ENCODE data around the gene ATOSB. TPM values are rescaled to one million over a fixed set of nuclear protein-coding genes. Genes with fewer than 3 reads are reported as not detected.
A peak's percentile ranks its signal among the peaks of the same experiment; 100 is the strongest.

ATOSB gene
- polyA plus RNA-seq, 2 donors, result 19.6 to 20.9 TPM

DNA sequence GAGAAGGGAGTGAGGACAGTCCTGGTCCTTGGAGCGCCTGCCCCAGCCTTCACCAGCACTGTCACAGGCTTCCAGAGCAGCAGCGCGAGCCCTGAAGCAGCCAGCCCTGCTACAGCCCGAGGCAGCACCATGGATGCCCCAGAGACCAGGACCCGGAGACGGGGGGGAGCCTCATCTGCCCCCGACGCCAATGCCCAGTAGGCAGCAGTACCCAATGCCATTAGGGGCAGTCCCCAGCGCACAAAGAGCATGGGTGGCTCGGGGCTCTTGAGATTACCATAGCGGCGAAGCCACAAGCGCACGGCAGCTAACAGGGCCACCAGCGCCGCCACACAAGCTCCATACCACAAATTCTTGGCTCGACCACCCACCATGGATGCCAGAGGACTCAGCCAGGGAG lies 24.1 kb downstream of the ATOSB start:
- Histone ChIP-seq H3K9me3 (ENCODE audit: control insufficient read depth in 2 of 2, insufficient read depth in 1 of 2, low read depth in 1 of 2, low read length in 1 of 2) (no peaks in the 10 kb centered on the region), H3K27ac (ENCODE audit: low read depth in 2 of 2, low read length in 1 of 2) (no peak overlapping the region), H3K4me3 (ENCODE audit: low read depth in 1 of 2, low read length in 2 of 2) (no peak overlapping the region), H3K27me3 (ENCODE audit: control insufficient read depth in 1 of 2, insufficient read depth in 2 of 2, low read length in 2 of 2) (no peaks in the 10 kb centered on the region), H3K36me3 (ENCODE audit: control insufficient read depth in 2 of 2, insufficient read depth in 2 of 2, low read length in 1 of 2) (peaks cover 14 to 39% of the 10 kb centered on the region in 2 donors), H3K4me1 (ENCODE audit: control insufficient read depth in 2 of 2, insufficient read depth in 2 of 2, low read length in 1 of 2) (peaks cover 0 to 3% of the 10 kb centered on the region in 2 donors)
- 94 to 95% methylated on average over 17 of the region's 17 CpGs for WGBS, 2 donors

DNA sequence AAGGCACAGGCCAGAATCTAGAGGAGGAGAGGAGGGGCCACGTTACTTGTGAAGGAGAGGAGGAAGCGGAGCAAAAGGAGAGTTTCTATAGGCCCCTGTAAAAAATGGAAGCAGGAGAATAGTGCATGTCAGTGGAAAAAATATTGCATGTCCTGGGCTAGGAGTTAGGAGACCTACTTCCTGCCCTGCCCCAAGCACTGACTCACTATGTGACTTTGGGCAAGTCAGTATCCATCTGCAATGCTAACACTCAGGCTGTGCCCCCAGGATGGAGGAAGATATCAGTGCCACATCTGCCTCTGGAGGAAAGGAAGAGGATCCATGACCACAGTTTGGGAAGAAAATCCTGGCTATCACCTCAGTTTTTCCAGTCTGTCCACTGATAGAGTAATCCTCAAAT lies 26.2 kb downstream of the ATOSB start:
- Histone ChIP-seq H3K27me3 (ENCODE audit: control insufficient read depth in 1 of 2, insufficient read depth in 2 of 2, low read length in 2 of 2) (no peaks in the 10 kb centered on the region), H3K36me3 (ENCODE audit: control insufficient read depth in 2 of 2, insufficient read depth in 2 of 2, low read length in 1 of 2) (peaks cover 14 to 39% of the 10 kb centered on the region in 2 donors), H3K27ac (ENCODE audit: low read depth in 2 of 2, low read length in 1 of 2) (no peak overlapping the region), H3K4me3 (ENCODE audit: low read depth in 1 of 2, low read length in 2 of 2) (no peak overlapping the region), H3K4me1 (ENCODE audit: control insufficient read depth in 2 of 2, insufficient read depth in 2 of 2, low read length in 1 of 2) (no peaks in the 10 kb centered on the region), H3K9me3 (ENCODE audit: control insufficient read depth in 2 of 2, insufficient read depth in 1 of 2, low read depth in 1 of 2, low read length in 1 of 2) (no peaks in the 10 kb centered on the region)
- 95 to 96% methylated on average over 2 of the region's 2 CpGs for WGBS, 2 donors

DNA sequence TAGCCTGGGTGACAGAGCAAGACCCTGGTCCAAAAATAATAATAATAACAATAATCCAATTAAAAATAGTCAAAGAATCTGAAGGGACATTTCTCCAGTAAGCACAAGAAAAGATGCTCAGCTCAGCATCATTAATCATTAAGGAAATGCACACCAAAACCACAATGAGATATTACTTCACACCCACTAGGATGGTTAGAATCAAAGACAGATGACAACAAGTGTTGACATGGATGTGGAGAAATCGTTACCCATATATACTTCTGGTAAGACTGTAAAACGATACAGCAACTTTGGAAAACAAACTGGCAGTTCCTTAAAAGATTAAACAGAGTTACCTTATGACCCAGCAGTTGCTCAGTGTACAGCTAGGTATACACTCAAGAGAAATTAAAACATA lies 30.6 kb downstream of the ATOSB start:
- 86 to 90% methylated on average over 2 of the region's 2 CpGs for WGBS, 2 donors
- Histone ChIP-seq H3K36me3 (ENCODE audit: control insufficient read depth in 2 of 2, insufficient read depth in 2 of 2, low read length in 1 of 2) (peaks cover 11 to 15% of the 10 kb centered on the region in 2 donors), H3K27me3 (ENCODE audit: control insufficient read depth in 1 of 2, insufficient read depth in 2 of 2, low read length in 2 of 2) (no peaks in the 10 kb centered on the region), H3K4me3 (ENCODE audit: low read depth in 1 of 2, low read length in 2 of 2) (no peak overlapping the region), H3K9me3 (ENCODE audit: control insufficient read depth in 2 of 2, insufficient read depth in 1 of 2, low read depth in 1 of 2, low read length in 1 of 2) (no peaks in the 10 kb centered on the region), H3K4me1 (ENCODE audit: control insufficient read depth in 2 of 2, insufficient read depth in 2 of 2, low read length in 1 of 2) (no peaks in the 10 kb centered on the region), H3K27ac (ENCODE audit: low read depth in 2 of 2, low read length in 1 of 2) (no peak overlapping the region)

DNA sequence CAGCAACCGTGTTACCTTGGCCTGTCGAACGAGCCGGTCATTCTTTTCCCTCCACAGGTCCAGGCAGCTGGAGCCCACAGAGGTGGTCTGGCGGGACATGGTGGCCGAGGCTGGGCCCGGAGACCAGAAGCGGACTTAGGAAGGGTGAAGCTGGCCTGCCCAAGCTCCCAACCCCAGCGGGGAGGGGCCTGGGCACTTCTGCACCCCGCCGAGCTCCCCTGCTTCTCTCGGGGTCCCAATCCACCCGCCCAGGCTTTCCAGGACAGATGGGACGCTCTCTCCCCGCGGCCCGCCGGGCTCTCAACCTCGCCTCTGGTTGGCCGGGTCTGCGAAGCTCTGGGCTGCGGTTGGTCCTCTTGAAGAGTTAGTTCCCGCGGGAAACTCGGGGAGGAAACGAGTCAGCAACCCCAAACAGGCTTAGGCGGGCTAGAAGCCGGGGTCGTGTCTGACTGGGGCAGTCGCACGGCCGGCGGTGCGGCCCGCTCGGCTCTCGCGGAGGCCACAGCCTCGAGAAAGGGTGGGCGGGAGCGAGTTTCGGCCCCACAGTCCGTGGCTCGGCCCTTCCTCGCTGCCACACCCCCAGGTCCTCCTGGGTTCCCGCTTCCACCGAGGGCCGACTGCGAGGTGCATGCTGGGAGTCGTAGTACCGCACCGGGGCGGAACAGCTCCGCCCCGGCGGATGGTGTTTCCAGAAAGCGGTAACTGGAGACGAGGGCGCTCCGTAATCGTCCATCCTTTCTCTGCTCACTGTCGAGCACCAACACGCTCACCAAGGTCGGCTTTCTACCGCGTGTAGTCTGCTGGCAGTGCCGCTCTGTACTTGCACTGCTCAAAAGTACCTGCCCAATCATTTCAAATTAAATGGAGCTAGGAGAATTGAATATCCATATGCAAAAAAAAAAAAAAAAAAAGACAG lies 36.0 kb downstream of the ATOSB start, which contains the start of gene FANCG:
FANCG (minus strand) TSS at position 517 of the 916 bp plus-strand sequence; CDS start at position 99, 418 bp downstream.
- Histone ChIP-seq H3K27ac (ENCODE audit: low read depth in 2 of 2, low read length in 1 of 2) (peak within 1 kb of the TSS; percentile 77 to 90), H3K4me1 (ENCODE audit: control insufficient read depth in 2 of 2, insufficient read depth in 2 of 2, low read length in 1 of 2) (peaks cover 2 to 5% of the 10 kb centered on the region in 2 donors), H3K27me3 (ENCODE audit: control insufficient read depth in 1 of 2, insufficient read depth in 2 of 2, low read length in 2 of 2) (no peaks in the 10 kb centered on the region), H3K36me3 (ENCODE audit: control insufficient read depth in 2 of 2, insufficient read depth in 2 of 2, low read length in 1 of 2) (peaks cover 0 to 6% of the 10 kb centered on the region in 2 donors), H3K4me3 (ENCODE audit: low read depth in 1 of 2, low read length in 2 of 2) (peak within 1 kb of the TSS; percentile 85 to 90), H3K9me3 (ENCODE audit: control insufficient read depth in 2 of 2, insufficient read depth in 1 of 2, low read depth in 1 of 2, low read length in 1 of 2) (no peaks in the 10 kb centered on the region)
- 0 to 1% methylated on average over 66 to 67 of the region's 67 CpGs for WGBS, 2 donors

DNA sequence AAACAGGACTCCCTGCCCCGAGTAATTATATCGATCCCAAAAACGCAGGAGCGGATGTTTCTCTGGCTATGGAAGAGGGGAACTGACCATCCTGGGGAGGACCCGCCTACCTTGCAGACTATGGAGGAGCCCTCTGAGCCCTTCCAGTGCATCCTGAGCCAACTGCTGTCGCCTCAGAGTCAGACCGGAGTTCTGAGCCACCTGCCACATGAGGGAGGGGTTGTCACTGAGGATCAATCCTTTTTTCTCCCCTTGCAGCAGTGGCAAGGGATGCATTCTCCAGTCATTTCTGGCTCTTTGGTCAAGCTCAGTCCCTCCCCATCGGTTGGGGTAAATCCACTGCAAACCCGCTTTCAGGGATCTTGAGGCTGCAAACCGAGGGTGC lies 36.6 kb downstream of the ATOSB start:
- H3K9me3 ChIP-seq (ENCODE audit: control insufficient read depth in 2 of 2, insufficient read depth in 1 of 2, low read depth in 1 of 2, low read length in 1 of 2), result no peaks in the 10 kb centered on the region
- WGBS, 2 donors, result 4% methylated on average over 10 of the region's 10 CpGs

DNA sequence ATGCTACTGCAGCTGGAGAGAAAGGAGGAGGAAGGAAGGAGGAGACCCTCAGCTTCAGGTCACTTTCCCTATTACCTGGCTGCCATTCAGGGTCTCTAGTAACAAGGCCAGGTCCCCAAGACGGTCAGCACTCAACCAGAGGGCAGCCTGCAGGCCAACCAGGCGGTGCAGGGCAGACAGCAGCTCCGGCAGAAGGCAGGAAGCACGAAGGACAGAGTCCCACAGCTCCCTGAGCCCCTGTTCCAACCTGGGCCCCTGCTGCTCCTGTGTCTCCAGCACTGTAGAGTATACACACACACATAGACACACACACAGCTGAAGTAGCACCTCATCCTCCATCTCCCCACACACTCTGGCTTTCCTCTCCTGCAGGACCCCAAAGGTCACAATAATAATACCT lies 37.6 kb downstream of the ATOSB start:
- Histone ChIP-seq H3K27ac (ENCODE audit: low read depth in 2 of 2, low read length in 1 of 2) (no peak overlapping the region), H3K4me3 (ENCODE audit: low read depth in 1 of 2, low read length in 2 of 2) (no peak overlapping the region), H3K36me3 (ENCODE audit: control insufficient read depth in 2 of 2, insufficient read depth in 2 of 2, low read length in 1 of 2) (peaks cover 0 to 9% of the 10 kb centered on the region in 2 donors), H3K27me3 (ENCODE audit: control insufficient read depth in 1 of 2, insufficient read depth in 2 of 2, low read length in 2 of 2) (no peaks in the 10 kb centered on the region), H3K4me1 (ENCODE audit: control insufficient read depth in 2 of 2, insufficient read depth in 2 of 2, low read length in 1 of 2) (peaks cover 2 to 5% of the 10 kb centered on the region in 2 donors), H3K9me3 (ENCODE audit: control insufficient read depth in 2 of 2, insufficient read depth in 1 of 2, low read depth in 1 of 2, low read length in 1 of 2) (no peaks in the 10 kb centered on the region)
- WGBS, 2 donors, result 67 to 68% methylated on average over 4 of the region's 4 CpGs

More for the DNA sequence above, 36.6 kb downstream of the ATOSB start:
- peak overlapping the region in 1 of 2 donors; percentile 77 for H3K27ac ChIP-seq (ENCODE audit: low read depth in 2 of 2, low read length in 1 of 2)
- H3K4me3 ChIP-seq (ENCODE audit: low read depth in 1 of 2, low read length in 2 of 2), result peak overlapping the region; percentile 85 to 90
- no peaks in the 10 kb centered on the region for H3K27me3 ChIP-seq (ENCODE audit: control insufficient read depth in 1 of 2, insufficient read depth in 2 of 2, low read length in 2 of 2)
- peaks cover 2 to 5% of the 10 kb centered on the region in 2 donors for H3K4me1 ChIP-seq (ENCODE audit: control insufficient read depth in 2 of 2, insufficient read depth in 2 of 2, low read length in 1 of 2)
- peaks cover 0 to 9% of the 10 kb centered on the region in 2 donors for H3K36me3 ChIP-seq (ENCODE audit: control insufficient read depth in 2 of 2, insufficient read depth in 2 of 2, low read length in 1 of 2)

DNA sequence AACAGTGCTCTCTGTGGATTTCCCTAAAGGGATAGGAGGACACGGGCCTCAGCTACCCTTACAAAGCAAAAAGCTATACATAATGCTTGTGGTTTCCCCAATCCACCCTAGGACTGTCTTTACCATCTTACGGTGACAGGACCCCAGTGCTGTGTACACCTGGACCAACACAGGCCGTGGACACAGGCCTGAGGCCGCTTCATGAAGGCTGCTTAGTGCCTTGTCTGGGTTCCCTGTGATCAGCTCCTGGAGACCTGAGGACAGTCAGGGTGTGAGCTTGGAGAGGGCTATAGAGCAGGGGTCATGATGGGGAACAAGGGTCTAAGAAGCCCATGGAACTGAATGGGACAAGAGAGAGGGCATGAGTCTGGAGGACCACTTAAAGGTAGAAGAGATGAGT lies 38.8 kb downstream of the ATOSB start:
- Histone ChIP-seq H3K27me3 (ENCODE audit: control insufficient read depth in 1 of 2, insufficient read depth in 2 of 2, low read length in 2 of 2) (no peaks in the 10 kb centered on the region), H3K4me3 (ENCODE audit: low read depth in 1 of 2, low read length in 2 of 2) (no peak overlapping the region), H3K4me1 (ENCODE audit: control insufficient read depth in 2 of 2, insufficient read depth in 2 of 2, low read length in 1 of 2) (peaks cover 2 to 5% of the 10 kb centered on the region in 2 donors), H3K9me3 (ENCODE audit: control insufficient read depth in 2 of 2, insufficient read depth in 1 of 2, low read depth in 1 of 2, low read length in 1 of 2) (no peaks in the 10 kb centered on the region), H3K36me3 (ENCODE audit: control insufficient read depth in 2 of 2, insufficient read depth in 2 of 2, low read length in 1 of 2) (peaks cover 0 to 9% of the 10 kb centered on the region in 2 donors), H3K27ac (ENCODE audit: low read depth in 2 of 2, low read length in 1 of 2) (no peak overlapping the region)
- 91 to 94% methylated on average over 4 of the region's 4 CpGs for WGBS, 2 donors

DNA sequence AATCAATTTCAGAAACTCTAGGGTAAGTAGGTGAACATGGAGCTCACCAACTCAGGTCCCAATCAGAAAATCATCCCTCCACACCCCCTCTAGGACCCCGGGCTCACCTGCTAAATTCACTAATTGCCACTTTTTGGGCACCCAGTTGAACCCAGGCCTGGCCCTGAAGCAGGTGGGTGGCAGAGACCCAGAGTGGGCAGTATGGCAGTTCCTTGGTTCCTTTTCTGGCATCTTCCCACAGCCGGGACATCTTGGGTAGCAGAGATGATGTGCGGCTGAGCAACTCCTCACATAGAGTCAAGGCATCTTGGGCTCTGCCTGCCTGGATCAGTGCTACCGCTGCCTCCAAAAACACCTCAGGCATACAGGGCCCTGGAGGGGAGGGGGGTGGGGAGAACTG lies 40.3 kb downstream of the ATOSB start:
- 93 to 97% methylated on average over 4 of the region's 4 CpGs for WGBS, 2 donors
- peaks cover 0 to 9% of the 10 kb centered on the region in 2 donors for H3K36me3 ChIP-seq (ENCODE audit: control insufficient read depth in 2 of 2, insufficient read depth in 2 of 2, low read length in 1 of 2)

DNA sequence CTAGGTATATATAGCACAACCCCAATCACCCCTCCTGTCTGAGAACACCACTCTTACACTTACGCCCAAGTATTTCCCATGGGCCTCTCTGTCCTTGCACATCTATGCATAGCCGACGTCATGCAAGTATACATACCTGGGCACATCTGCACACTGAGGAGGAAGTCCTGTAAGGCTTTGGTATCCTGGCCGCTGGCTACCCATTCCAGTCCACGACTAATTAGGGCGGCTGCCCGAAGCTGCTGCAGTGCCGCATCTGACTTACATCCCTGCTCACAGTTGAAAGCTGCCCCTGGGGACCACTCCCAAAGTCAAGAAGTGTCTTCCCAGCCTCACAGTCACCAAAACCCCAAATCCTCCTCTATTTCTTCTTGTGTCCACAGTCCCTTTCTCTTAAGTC lies 40.9 kb downstream of the ATOSB start:
- H3K4me3 ChIP-seq (ENCODE audit: low read depth in 1 of 2, low read length in 2 of 2), result no peak overlapping the region
- H3K27me3 ChIP-seq (ENCODE audit: control insufficient read depth in 1 of 2, insufficient read depth in 2 of 2, low read length in 2 of 2), result no peaks in the 10 kb centered on the region
- peaks cover 0 to 9% of the 10 kb centered on the region in 2 donors for H3K36me3 ChIP-seq (ENCODE audit: control insufficient read depth in 2 of 2, insufficient read depth in 2 of 2, low read length in 1 of 2)
- no peaks in the 10 kb centered on the region for H3K9me3 ChIP-seq (ENCODE audit: control insufficient read depth in 2 of 2, insufficient read depth in 1 of 2, low read depth in 1 of 2, low read length in 1 of 2)
- no peak overlapping the region for H3K27ac ChIP-seq (ENCODE audit: low read depth in 2 of 2, low read length in 1 of 2)
- 96 to 97% methylated on average over 8 of the region's 8 CpGs for whole genome bisulfite sequencing, 2 donors
- H3K4me1 ChIP-seq (ENCODE audit: control insufficient read depth in 2 of 2, insufficient read depth in 2 of 2, low read length in 1 of 2), result peaks cover 4 to 14% of the 10 kb centered on the region in 2 donors

More for the DNA sequence above, 40.3 kb downstream of the ATOSB start:
- H3K4me1 ChIP-seq (ENCODE audit: control insufficient read depth in 2 of 2, insufficient read depth in 2 of 2, low read length in 1 of 2), result peaks cover 2 to 10% of the 10 kb centered on the region in 2 donors
- H3K9me3 ChIP-seq (ENCODE audit: control insufficient read depth in 2 of 2, insufficient read depth in 1 of 2, low read depth in 1 of 2, low read length in 1 of 2), result no peaks in the 10 kb centered on the region
- H3K27me3 ChIP-seq (ENCODE audit: control insufficient read depth in 1 of 2, insufficient read depth in 2 of 2, low read length in 2 of 2), result no peaks in the 10 kb centered on the region
- H3K27ac ChIP-seq (ENCODE audit: low read depth in 2 of 2, low read length in 1 of 2), result no peak overlapping the region
- H3K4me3 ChIP-seq (ENCODE audit: low read depth in 1 of 2, low read length in 2 of 2), result no peak overlapping the region

Measured in esophagus (tissue), 2 donors.